Kidney tubule cell (primary cell): ENCODE results near the gene CHCHD1.
A peak's percentile ranks its signal among the peaks of the same experiment; 100 is the strongest.
"Not testable (repeated sequence)": the region's sequence is repeated elsewhere in the genome, so short reads cannot be mapped to it uniquely, and the experiment has no call there.

ENCODE experiments used
- DNase-seq: peaks from one replicate; pipeline ENCODE4 v3.0.0-alpha.2; 2018; ENCODE audit warnings: low spot score

CHCHD1 gene

DNA sequence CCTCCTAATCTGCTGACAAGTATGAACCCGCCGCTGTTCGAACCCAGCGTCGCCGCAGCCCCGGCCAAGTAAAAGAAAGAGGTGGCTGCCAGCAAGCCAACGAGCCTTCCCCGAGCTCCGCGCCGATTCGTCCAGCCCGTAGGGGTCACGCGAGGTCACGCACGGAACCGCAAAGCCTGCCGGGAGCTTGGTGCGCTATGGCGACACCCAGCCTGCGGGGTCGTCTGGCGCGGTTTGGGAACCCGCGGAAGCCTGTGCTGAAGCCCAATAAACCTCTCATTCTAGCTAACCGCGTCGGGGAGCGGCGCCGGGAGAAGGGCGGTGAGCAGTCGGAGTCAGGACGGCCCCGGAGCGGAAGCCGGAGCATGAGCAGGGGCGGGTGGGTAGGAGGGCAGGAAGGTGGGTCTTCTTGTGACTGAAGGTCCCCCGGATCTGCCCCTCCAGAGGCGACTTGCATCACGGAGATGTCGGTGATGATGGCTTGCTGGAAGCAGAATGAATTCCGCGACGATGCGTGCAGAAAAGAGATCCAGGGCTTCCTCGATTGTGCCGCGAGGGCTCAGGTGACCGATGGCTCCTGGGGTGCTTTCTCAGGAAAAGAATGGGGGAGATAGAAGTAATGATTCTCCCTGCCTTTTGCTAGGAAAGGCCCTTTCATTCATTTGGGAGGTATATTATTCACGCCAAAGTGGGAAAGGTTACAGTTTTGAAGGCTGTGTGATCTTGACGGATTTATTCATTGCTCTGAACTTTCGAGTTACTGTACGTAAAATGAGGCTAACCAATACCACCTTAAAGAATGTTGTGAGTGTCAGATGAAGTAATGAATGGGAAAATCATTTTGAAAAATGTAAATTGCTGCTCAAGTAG, at the start of gene CHCHD1:
CHCHD1 (plus strand) TSS at position 170 of the 870 bp plus-strand sequence; CDS start at position 198, 28 bp downstream.
- DNase-seq, result peak; percentile 88

DNA sequence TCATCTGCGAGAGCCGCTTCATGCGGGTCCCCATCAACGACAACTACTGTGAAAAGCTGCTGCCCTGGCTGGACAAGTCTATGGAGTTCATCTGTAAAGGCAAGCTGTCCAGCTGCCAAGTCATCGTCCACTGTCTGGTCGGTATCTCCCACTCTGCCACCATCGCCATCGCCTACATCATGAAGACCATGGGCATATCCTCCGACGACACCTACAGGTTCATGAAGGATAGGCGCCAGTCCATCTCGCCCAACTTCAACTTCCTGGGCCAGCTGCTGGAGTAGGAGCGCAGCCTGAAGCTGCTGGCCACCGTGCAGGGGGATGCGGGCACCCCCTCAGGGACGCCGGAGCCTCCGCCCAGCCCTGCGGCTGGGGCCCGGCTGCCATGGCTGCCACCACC, 49.4 kb upstream of the CHCHD1 start:
- no peak for DNase-seq

DNA sequence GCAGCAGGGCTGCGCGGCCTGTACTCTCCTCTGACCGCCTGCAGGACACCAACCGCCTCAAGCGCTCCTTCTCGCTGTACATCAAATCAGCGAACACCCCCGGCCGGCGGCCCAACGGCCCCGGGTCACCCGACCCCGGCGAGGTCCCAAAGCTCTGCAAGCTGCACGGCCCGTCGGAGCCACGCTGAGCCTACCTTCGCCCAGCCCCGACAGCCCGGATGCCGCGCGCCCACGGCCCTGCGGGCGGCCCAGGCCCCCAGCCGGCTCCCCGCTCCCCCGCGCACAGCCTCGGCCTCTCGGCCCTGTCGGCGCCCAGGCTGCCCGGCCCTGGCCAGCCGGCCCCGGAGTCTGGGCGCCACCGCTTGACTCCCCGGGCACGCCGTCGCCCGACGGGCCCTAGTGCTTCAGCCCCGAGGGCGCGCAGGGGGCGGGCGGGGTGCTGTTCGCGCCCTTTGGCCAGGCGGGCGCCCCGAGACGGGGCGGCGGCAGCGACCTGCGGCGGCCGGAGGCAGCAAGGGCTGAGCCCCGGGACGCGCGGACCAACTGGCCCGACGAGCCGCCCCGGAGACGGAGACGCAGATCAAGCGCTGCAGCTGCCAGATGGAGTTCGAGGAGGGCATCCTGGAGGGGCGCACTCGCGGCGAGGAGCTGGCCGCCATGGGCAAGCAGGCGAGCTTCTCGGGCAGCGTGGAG, 48.8 kb upstream of the CHCHD1 start:
- no peak for DNase-seq

DNA sequence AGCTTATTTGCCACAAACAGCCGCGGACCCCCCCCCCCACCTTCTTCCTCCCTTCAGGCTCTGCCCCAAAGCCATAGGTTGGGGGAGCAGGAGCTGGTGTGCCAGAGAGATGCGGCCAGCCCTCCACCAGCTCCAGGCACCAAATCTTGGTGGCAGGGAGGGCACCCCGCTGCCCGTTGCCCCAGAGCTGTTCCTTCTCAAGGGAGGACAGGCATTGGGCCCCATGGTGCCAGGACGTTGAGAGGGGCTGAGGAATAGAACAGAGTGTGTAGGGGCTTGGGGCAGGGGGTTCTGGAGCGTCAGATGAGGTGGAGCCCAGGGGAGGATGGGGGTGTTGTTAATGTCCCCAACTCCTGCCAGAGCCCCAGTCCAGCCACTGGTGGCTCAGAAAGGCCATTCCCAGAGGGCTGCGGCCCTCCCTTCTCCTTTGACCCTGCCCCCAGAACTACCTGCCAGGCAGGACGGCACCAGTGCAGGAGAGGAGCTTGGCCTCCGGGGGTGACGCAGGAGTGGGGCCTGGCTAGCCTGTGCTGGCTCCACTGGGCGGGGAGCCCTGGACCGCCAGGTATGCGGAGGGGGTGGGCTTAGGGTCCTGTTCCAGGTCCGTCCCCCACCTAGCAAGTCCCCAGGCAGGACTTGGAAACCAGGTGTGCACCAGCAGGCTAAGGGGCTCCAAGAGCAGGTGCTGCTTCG, 47.7 kb upstream of the CHCHD1 start:
- DNase-seq, result no peak

DNA sequence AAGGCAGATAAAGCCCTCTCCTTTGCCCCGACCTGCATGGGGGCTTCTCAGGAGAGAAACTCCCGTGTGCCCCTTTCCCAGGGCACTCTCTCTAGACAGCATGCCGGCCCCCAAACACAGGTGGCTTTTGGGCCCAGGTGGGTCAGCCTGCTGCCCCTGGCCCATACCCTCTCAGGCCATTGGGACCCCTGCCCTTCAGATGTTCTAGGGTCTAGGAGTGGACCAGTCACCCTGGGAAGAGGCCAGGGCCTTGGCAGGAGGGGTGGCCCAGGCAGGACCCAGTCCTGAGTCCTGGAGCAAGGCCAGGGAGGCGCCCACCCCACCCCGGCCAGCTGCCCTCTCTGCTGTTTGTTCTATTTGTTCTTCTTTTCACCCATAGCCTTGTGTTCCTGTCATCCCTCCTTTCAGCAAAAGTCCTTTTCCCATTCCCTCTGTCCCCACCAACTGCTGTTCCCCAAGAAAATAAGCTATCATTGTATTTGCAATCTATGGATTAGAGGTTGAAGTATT, 47.0 kb upstream of the CHCHD1 start:
- DNase-seq, result no peak

DNA sequence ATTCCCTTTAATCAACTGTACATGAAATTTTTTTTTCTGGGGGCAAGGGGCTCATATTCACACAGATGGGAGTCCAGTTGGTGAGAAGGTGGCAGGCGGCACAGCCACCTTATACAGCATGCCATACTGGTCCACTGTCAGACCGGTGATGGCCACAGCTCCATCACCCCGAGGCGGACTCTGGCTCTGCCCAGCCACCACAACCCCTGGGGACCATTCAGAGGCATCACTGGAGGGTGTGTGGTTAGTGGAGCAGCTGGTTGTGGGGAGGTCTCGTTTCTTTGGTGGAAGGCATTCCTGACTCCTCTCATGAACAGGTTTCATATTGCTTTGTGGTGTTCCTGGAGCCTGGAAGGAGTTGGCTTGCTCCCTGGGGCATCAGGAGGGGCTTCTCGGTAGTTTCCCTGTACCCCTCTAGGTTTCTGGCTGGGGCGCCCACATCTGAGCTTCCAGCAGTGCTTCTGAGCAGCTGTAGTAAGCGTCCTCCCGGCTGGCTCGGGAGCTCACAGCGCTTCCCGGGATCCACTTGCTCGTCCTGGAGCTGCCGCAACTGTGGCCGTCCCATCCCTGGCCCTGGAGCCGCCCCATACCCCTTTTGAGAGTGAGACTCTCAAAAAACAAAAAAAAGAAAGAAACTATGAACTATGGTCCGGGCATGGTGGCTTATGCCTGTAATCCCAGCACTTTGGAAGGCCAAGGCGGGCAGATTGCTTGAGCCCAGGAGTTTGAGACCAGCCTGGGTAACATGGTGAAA, 41.2 kb upstream of the CHCHD1 start:
- DNase-seq, result not testable (repeated sequence)

DNA sequence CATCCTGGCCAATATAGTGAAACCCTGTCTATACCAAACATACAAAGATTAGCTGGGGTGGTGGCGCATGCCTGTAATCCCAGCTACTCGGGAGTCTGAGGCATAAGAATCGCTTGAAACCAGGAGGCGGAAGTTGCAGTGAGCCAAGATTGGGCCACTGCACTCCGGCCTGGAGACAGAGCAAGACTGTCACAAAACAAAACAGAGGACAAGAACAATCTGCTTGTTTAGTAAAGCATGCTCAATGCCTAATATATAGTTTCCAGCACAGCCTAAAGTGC, 39.5 kb upstream of the CHCHD1 start:
- DNase-seq, result no peak

DNA sequence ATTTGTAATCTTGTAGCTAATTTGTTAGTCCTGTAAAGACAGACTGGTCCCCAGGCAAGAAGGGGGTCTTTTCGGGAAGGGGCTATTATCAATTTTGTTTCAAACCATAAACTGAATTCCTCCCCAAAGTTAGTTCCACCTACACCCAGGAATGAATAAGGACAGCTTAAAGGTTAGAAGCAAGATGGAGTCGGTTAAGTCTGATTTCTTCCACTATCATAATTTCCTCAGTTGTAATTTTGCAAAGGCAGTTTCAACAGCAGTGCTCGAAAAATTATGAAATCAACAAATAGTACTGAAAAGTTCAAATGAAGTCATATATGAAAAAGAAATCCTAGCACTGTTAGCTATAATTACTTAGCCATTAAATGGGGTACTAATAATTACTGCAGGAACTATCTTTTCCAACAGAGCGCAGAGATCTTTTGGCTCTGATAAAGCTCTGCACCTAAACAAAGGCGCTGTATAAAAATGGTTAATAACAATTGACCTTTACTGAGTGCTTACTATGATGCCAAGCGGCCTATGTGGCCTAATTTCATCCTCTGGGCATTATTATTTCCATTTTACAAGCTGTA, 38.4 kb upstream of the CHCHD1 start:
- no peak for DNase-seq

DNA sequence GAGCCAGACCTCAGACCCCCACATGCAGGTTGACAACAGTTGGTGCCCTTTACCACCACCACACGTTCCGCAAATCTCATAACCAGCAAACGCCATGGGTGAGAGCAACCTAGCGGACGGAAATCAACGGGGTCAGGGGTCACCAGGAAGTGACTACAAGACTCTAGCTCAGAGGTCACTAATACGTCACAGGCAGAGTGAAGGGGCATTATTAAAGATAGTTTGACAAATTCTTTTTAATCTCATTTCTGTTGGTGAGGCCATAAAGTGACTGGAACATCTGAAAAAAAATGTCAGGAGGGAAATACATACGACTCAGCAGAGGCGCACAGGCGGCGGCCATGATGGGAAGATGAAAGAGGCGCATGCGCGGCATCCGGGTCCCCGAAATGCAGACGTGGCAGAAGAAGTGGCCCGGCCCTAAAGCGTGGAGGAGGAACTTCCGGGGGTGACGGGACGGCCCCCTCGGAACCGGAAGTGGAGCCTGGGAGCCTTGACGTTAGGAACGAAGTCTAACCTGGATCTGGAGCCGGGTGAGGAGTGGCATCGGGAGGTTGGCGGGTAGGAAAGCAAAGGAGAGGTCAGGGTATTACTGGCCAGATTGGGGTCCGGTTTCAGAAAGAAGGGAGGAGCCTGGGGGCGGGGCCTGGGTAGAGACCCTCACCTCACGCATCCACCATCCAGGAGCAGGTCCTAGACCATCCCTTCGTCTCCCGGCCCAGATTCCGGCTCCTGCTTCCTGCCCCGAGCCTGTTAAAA, 37.8 kb upstream of the CHCHD1 start, which contains the start of gene SEC24C:
SEC24C (plus strand) TSS at position 468 of the 759 bp plus-strand sequence. CDS start 2,461 bp downstream, outside the sequence.
- DNase-seq, result peak; percentile 97

DNA sequence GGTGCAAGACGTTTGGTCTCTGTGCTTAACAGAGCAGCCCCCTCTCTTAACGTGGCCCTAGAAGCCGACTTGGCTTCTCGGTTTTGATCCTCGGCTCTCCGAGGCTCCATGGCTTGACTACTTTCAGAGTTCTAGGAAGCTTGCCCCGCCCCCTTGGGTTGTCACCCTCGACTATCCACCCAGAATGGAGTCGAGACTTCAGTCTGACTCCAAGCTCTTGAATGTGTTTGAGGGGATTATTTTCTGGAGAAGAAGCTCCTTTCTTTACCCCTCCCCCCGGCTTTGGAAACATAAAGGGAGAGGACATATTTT, 37.2 kb upstream of the CHCHD1 start:
- DNase-seq, result peak; percentile 66

DNA sequence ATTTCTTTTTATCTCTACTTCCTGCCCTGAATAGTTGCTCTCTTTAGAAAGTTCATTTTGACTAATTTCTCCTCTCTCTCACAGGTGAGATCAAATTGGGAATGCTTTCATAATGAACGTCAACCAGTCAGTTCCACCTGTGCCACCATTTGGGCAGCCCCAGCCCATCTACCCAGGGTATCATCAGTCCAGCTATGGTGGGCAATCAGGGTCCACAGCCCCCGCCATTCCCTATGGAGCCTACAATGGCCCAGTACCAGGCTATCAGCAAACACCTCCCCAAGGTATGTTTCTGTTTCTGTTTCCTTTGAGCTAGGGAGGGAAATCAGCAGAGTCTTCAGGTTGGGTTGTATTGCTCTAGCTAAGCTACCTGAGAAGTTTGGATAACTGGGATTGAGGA, 35.1 kb upstream of the CHCHD1 start:
- no peak for DNase-seq

DNA sequence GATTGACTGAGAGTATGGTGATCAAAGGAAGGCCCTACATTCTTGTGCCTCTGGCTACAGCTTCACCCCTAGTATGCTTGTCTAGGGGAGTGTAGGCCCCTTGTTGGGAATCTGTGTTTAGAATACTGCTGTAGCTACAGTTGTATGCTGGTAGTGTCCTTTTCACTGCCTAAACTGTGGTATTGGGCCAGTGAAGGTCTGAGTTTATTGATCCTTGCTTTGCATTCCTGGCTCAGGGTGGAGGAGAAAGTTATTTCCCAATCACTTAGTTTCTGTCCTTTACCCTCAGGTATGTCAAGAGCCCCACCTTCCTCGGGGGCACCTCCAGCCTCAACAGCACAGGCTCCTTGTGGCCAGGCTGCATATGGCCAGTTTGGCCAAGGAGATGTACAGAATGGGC, 31.0 kb upstream of the CHCHD1 start:
- no peak for DNase-seq

DNA sequence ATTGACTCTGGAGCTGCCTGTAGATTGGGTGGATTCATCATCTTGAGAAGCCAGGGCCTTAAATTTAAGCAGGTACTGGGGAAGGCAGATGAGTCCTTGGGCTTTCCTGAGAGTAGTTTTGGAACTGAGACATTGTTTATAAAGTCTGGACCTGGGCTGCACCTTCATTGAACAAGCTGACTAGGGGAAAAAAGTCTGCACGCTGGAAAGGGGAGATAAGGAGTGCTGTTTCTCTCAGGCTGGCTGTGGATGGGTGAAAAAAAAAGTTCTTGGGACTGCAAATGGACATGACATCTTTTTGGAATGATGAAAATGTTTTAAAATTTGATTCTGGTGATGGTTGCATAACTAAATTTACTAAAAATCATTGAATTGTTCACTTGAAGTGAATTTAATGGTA, 25.7 kb upstream of the CHCHD1 start:
- no peak for DNase-seq

DNA sequence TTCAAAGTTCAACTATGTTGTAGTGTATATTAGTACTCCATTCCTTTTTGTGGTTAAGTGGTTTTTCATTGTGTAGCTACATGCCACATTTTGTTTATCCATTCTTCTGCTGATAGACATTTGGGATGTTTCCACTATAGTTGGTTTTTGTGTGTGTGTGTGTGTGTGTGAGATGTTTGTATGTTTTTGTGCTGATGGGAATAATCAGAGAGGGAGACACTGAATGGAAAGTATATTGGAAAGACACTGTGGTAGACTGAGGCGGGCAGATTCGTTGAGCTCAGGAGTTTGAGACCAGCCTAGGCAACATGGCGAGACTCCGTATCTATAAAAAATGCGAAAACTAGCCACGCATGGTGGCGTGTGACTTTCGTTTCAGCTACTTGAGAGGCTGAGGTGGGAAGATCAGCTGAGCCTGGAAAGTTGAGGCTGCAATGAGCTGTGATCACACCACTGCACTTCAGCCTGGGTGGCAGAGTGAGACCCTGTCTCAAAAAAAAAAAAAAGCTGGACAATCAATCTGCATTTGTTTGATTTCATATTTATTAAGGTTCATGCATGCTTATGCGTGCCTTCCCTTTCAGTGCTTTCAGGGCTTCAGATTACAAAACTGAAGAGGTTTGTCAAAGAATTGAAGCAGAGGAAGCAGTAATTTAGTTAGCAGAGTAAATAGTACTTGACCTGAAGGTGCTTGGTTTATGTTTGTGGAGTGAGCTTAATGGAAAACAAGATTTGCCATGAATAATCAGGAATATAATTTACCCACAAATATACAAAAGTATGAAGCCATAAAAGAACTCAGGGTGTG, 22.9 kb upstream of the CHCHD1 start:
- DNase-seq, result no peak

DNA sequence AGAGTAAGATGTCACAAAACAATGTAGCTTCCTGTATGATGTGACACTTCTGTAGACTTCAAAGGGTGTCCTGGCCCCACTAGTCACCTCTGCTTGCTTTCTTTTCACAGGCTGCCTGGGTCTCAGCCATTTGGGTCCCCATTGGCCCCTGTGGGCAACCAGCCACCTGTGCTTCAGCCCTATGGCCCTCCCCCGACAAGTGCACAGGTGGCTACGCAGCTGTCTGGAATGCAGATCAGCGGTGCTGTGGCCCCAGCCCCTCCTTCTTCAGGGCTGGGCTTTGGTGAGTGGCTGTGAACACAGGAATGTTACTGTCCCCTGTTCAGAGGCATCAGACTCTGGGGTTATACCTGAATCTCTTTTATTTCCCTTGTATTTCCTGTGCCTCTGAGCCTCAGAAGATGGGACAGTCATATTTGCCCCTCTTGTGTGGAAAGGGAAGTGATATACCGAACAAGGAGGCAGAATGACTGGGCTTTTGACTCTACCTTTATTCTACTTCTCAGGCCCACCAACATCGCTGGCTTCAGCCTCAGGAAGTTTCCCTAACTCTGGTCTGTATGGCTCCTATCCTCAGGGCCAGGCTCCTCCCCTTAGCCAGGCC, 22.2 kb upstream of the CHCHD1 start:
- peak; percentile 86 for DNase-seq

DNA sequence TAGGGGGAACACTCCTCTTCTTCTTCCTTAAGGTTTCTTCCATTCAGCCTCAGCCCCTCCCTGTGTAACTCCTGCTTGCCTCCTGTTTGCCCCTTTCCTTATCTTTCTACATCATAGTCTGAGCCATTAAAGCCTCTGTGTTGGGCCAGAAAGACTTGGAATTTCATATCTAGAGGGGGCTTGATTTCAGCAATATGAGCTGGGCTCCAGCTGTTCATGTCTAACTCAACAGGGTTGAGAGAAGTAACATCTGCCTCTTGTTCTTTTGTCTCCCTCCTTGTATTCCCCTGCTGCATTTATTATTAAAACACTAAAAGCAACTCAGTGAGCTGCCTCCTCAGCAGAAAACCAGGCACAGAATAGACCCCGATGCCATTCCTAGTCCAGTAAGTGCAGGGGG, 20.1 kb upstream of the CHCHD1 start:
- DNase-seq, result no peak

DNA sequence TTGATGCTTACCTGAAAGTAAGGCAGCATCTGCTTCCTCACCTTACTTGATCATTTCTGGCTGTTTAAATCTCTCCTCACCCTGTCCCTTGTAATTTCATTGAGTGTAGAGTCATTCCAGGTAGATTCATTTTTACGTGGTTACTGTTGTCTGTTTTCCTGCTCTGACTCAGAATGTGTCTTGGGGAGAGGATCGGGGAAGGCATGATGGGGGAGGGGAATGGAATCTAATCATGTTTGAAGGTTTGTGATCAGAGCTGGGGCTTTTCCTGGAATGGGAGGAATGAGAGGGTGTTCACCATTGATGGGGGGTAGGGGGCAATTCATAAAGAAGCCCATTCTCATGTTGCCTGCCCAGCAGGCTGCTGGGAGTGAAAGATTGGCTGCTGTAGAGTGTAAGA, 18.9 kb upstream of the CHCHD1 start:
- DNase-seq, result peak; percentile 87

DNA sequence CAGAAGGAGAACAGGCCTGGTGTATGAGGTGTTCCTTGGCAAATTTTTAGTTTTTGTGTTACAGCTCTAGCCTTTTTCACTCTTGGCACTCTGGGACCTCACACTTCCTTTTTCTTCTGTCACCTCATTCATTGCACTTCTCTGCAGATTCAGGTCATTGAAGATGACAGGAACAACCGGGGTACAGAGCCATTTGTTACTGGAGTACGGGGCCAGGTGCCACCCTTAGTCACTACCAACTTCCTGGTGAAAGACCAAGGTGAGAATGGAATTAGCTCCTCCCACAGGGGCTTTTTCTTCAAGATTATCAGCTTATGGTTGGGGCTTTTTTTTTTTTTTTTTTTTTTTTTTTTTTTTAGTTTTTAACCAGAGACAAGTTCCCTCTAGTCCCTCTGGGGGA, 18.5 kb upstream of the CHCHD1 start:
- DNase-seq, result peak; percentile 29

DNA sequence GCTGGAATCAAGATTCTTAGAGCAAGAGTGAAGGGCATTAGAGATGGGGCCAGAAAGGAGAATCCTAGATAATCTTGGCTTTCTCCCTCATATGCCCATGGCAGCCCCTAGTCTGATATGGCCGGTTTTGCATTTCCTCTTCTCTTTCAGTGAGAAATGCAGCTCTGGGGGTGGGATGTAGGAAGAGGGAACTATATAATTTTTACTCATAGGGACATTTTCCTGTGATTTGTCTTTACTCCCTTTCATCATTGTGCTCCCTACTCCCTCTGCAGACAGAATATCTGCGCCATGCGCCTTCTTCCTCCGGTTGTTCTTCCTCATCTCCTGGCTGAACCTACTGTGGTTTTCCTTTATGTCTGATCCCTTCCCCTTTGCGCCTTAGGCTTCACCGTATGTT, 16.8 kb upstream of the CHCHD1 start:
- DNase-seq, result no peak

DNA sequence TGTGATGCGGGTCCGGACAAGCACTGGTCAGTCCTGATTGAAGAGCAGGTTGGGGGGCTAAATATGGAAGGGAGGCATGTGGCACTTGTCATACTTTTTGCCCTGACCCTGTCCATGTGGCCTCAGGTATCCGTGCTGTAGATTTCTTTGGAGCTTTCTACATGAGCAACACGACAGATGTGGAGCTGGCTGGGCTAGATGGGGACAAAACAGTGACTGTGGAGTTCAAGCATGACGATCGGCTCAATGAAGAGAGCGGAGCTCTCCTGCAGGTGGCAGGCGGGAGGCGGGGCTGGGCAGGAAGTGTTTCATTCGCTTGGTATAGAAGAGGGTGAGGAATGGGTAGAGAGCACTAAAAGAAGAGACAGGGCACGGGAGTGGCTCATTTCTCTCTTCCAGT, 13.0 kb upstream of the CHCHD1 start:
- no peak for DNase-seq
